G401.6 (cell line): Measurements from ENCODE around the gene TTLL11.
"Not testable (repeated sequence)": the region's sequence is repeated elsewhere in the genome, so short reads cannot be mapped to it uniquely, and the experiment has no call there.

Source experiments
- FAIRE-seq: peaks from 2 replicates; lab custom pipeline; 2012; peaks lifted over from hg19 to GRCh38; lab: Jason Lieb, UNC

The TTLL11 gene

GRCh38 chr9:121809356-121810050 is 283.6 kb downstream of the TTLL11 start:
- FAIRE-seq, result no peak

GRCh38 chr9:121808781-121809180 is 284.3 kb downstream of the TTLL11 start:
- FAIRE-seq, result no peak

GRCh38 chr9:121807823-121808278 is 285.3 kb downstream of the TTLL11 start:
- FAIRE-seq, result no peak

- FAIRE-seq, result no peak
Measured at GRCh38 chr9:121807069-121807822, 285.9 kb downstream of the TTLL11 start.

- no peak for FAIRE-seq
Measured at GRCh38 chr9:121802753-121803152, 290.4 kb downstream of the TTLL11 start.

- no peak for FAIRE-seq
Measured at GRCh38 chr9:121801579-121801978, 291.5 kb downstream of the TTLL11 start.

- FAIRE-seq, result no peak
Measured at GRCh38 chr9:121800376-121800775, 292.7 kb downstream of the TTLL11 start.

- no peak for FAIRE-seq
Measured at GRCh38 chr9:121798941-121799340, 294.2 kb downstream of the TTLL11 start.

- no peak for FAIRE-seq
Measured at GRCh38 chr9:121797081-121797480, 296.0 kb downstream of the TTLL11 start.

- not testable (repeated sequence) for FAIRE-seq
Measured at GRCh38 chr9:121794334-121794733, 298.8 kb downstream of the TTLL11 start.

- FAIRE-seq, result not testable (repeated sequence)
Measured at GRCh38 chr9:121792476-121792875, 300.6 kb downstream of the TTLL11 start.

GRCh38 chr9:121790841-121791240 is 302.3 kb downstream of the TTLL11 start:
- no peak for FAIRE-seq

- no peak for FAIRE-seq
Measured at GRCh38 chr9:121788686-121789366, 304.3 kb downstream of the TTLL11 start.

- FAIRE-seq, result no peak
Measured at GRCh38 chr9:121786998-121787422, 306.1 kb downstream of the TTLL11 start.

GRCh38 chr9:121786543-121786948 is 306.6 kb downstream of the TTLL11 start:
- FAIRE-seq, result no peak

- no peak for FAIRE-seq
Measured at GRCh38 chr9:121785673-121786542, 307.2 kb downstream of the TTLL11 start.

GRCh38 chr9:121784731-121785411 is 308.2 kb downstream of the TTLL11 start:
- no peak for FAIRE-seq

GRCh38 chr9:121783521-121784507 is 309.3 kb downstream of the TTLL11 start:
- no peak for FAIRE-seq

GRCh38 chr9:121783111-121783510 is 310.0 kb downstream of the TTLL11 start:
- FAIRE-seq, result no peak

GRCh38 chr9:121782514-121783110 is 310.5 kb downstream of the TTLL11 start:
- no peak for FAIRE-seq
